Stimulated activated CD4-positive, alpha-beta T cell treated with anti-CD3 and anti-CD28 coated beads, TNF-alpha, amount 100 ng/mL, for 24 hours (primary cell): Measurements from ENCODE around the gene PA2G4.

ENCODE experiments used
- DNase-seq, 3 experiments: peaks; one replicate each; pipeline ENCODE4 v3.0.0-alpha.2; 2020; ENCODE audit warnings: low read depth in 3 of 3

The PA2G4 gene

DNA sequence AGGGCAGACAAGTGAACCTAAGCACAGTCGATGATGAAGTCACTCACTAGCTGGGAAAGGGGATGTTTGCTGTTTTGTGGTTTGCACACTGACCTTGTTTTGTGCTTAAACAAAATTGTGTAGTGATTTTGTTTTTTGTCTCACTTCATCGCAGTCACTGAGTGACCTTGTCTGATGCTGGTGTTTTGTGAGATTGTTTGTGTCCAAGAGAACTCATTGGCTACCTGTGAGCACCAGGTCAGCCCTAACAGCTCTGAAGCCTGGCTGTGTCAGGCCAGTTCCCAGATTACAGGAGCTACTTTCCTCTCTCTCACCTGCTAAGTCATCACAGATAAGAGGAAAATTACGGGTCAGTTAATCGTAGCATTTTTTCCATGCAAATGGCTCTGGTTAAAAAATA lies 19.8 kb downstream of the PA2G4 start:
- DNase-seq, result no peak

DNA sequence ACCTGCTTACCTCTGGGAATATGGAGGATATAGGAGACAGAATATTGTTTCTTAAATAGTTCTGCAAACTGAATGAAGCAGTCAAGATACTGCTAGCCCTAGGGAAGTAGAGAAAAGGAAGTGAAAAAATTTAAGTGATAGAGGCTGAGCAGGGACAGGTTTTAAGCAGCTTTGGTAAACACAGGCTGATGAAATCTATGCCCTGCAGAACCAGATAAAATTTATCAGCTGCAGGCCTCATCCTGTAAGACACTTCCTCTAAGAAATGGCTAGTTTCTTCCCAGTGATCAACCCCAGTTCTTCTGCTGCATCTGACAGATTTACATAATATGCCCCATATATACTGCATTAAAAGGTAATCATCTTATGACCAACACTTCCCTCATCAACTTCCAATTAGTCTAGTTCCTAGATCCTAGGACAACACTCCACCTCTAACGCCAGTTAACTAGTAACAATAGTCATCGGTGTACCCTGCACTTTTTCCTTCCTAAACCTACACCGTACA lies 22.4 kb downstream of the PA2G4 start:
- DNase-seq, result no peak

DNA sequence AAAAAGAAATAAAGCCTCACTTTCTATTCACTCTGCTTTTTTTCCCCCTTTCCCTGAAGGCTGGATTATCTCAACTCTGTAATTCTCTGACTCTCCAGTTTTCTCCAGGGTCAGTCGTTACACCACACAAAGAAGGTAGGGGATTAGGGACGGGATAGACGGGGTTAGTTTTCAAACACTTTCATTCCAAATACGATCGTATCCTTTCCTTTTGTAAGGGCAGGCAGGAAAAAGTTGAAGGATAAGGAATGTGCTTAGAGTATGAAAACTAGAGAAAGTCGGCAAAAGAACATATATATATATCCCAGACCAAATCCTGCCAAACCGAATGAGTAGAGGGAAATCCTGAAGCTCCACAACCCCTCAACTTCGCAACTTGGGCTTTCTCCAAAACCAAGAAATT lies 23.1 kb downstream of the PA2G4 start:
- DNase-seq, result no peak

DNA sequence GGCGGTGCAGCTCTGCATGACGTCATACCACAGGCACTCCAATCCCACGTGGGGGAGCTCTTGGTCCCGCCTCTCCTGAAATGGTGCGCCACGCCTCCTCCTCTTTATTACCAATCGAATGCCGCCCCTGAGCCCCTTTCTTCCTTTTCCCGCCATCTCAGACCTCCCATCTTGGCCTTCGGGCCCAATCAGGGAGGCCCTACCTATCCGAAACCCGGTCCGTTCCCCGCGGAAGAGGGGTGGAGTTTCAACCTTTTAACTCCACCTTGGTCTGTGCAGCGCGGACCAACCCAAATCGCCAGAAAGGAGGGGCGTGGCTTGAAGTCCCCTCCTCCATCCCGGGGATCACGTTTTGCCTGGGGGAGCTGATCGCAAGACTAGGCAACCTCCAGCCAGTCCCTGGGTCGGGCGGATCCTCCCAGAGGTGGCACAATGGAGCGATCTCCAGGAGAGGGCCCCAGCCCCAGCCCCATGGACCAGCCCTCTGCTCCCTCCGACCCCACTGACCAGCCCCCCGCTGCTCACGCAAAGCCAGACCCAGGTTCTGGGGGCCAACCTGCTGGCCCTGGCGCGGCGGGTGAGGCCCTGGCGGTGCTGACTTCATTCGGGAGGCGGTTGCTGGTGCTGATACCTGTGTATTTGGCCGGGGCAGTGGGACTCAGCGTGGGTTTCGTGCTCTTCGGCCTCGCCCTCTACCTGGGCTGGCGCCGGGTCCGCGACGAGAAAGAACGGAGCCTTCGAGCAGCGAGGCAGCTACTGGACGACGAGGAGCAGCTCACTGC lies 23.7 kb downstream of the PA2G4 start, which contains the start of gene ESYT1:
Gene ESYT1, plus strand, starts transcription at position 380 of the 782 bp plus-strand sequence. Its CDS starts 53 bp downstream, at position 433.
- peak; percentile 93 to 97 (median 97) for DNase-seq

DNA sequence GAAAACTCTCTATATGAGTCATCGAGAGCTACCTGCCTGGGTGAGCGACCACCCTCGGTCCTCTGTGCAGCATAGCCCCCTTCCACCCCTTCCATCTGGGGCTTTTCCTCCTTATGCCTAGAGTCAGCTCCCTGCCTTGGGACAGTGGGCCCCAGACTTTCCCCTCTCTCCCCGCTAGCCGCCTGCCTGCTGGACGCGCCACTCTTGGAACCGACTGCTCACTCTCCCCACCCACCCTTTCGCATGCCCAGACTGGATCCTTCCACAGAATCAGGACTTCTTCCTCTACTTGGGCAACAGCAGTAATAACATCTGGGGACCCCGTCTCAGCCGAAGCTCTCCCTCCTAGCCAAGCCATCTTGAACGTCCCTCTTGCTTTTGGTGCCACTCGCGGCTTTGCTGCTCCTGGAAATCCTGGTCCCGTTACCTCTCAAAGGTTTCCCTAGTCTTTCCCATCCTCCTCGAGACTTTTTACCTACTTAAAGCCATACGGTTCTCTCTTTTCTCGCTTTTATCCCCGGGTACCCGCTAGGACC lies 24.4 kb downstream of the PA2G4 start:
- DNase-seq, result no peak

DNA sequence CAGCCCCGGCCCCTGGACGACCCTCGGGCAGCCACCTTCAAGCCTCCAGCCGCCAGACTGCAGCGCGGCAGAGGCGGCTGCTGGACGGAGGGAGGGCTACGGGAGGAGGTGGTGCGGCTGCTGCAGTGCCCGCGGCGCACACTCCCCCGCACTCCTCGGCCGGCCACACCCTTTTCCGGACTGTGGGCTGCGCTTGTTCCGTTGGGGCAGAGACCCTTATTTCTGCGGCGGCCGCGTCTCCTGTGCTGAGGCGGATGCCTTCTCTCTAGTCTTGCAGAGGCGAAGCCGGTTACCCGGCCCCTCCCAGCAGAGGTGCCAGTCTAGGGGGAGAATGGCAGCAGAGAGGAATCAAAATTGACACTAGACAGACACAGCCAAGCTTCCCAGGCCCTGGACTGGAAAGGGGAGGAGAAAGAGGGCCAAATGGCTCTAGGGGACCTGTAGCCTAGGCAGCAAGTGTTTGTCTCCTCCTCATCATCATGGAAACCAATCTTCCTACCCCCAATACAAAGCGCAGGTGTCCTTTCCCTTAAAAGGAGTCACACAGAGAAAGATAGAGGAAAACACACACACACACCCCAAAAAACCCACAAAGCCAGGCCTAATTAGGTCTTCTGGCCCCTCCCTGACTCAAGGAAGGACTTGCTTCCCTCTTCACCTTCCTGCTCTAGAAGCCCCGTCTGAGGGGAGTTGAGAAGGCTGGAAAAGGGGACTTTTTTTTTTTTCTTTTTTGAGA lies 25.0 kb downstream of the PA2G4 start:
- DNase-seq, result peak in 2 of 3 experiments; percentile 44 to 73

DNA sequence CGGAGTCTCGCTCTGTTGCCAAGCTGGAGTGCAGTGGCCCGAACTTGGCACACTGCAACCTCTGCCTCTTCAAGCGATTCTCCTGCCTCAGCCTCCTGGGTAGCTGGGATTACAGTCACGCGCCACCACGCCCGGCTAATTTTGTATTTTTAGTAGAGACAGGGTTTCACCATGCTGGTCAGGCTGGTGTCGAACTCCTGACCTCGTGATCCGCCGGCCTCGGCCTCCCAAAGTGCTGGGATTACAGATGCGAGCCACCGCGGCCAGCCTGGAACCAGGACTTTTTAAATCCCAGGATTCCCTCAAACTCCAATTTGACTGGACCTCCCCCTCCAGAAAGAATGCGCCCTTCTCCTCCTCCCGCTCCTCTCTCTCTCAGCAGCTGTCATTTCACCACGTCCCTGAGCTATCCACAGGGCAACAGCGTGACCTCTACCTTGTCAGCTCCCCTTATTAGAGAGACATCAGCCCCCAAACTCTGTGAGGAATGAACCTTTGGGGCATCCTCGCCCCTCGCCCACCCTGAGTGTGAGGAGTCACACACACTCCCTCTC lies 25.7 kb downstream of the PA2G4 start:
- DNase-seq, result no peak

GRCh38 chr12:56130876-56131275 lies 26.5 kb downstream of the PA2G4 start:
- DNase-seq, result no peak

DNA sequence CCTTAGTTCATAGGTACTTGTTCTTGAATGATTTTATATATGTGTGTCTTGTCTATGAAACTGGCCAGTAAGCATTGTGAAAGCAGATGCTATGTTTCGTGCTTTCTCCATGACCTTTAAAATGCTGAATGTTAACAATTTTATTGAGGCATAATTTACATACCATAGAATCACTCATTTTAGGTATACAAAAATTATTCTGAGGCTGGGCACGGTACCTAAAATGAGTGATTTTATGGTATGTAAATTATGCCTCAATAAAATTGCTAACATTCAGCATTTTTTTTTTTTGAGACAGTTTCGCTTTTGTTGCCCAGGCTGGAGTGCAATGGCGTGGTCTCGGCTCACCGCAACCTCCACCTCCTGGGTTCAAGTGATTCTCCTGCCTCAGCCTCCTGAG lies 30.5 kb downstream of the PA2G4 start:
- no peak for DNase-seq

- DNase-seq, result no peak
These were observed 33.7 kb downstream of the PA2G4 start for GRCh38 chr12:56137853-56138571.

DNA sequence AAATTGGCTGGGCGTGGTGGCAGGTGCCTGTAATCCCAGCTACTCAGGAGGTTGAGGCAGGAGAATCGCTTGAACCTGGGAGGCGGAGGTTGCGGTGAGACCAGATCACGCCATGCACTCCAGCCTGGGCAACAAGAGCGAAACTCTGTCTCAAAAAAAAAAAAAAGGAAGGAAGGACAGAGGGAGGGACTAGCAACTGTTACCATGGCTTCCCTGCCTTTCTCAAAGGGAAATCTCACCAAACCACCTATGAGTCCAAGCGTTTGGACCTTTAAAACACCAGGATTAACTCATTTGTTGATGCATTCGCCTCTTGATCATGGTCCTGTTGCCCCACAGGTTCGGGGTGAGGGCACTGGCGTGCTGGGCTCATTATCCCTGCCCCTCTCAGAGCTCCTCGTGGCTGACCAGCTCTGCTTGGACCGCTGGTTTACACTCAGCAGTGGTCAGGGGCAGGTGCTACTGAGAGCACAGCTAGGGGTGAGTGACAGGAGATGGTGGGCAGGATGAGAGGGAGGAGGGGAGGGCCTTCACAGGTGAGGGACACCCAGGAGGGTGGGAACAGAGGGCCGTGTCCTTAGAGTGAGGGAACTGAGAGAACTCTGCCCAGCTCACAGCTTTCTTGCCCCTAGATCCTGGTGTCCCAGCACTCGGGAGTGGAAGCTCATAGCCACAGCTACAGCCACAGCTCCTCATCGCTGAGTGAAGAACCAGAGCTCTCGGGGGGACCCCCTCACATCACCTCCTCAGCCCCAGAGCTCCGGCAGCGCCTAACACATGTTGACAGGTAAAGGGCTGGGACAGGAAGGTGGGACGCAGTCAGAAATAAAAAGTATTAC lies 37.8 kb downstream of the PA2G4 start:
- no peak for DNase-seq

- no peak for DNase-seq
These were observed 38.9 kb downstream of the PA2G4 start for GRCh38 chr12:56143217-56143616.

- DNase-seq, result no peak
These were observed 39.5 kb downstream of the PA2G4 start for GRCh38 chr12:56143870-56144269.

DNA sequence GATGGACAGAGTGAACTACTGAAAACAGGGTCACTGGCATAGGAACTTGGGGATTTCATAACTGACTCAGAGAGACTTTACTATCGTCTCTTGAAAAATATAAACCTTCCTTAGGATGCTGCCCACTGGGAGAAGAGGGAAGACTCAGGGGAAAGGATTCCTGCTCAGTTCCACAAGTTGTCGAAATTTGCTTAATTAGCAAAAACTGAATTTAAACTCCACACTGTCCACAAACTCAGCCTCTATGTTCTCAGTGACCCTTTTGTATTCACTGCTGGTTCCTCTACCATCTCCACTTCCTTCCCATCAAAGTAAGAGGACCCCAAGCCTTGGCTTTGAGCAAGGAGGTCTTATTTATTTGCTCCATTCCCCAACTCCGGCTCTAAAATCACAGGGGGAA lies 40.9 kb downstream of the PA2G4 start:
- DNase-seq, result no peak

- no peak for DNase-seq
These were observed 42.4 kb downstream of the PA2G4 start for GRCh38 chr12:56146492-56147460.

DNA sequence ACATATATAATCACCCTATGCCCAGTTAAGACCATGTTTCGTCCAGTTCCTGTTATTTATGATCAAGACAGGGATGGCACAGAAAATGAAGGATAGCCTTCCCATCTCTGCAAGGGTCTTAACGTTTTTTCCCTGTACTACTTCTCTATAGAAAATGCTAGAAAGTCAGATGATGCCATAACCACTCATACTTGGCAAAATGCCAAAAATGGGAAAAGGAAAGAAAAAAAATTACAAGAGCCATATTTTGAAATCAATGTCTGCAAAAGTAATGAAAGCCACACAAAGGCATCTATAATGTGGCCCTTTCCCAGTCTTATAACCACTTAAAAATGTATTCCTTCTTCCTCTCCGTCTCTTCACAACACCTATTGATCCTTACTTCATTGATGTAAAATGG lies 46.2 kb downstream of the PA2G4 start:
- no peak for DNase-seq

DNA sequence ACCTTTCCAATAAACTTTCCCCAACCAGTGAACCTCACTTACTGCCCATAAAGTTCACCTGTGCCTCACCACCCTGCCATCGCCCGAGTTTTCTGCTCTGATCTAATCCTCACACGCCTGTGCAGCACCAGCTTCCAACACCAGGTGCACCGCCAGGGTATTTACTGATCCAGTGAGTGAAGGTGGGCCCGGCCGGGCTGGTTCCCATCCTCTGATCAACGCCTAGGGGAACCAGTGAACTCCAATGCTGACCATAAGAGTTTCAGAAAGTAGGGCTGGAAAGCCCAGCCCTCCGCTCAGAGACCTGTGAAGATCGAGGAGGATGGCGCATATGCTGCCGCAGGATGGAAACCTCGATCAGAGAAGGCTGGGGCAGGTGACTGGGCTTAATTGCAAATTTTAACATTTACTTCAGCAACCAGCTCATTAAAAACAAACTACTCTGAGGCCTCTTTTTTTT lies 47.3 kb downstream of the PA2G4 start:
- peak; percentile 41 to 67 (median 64) for DNase-seq

- DNase-seq, result peak; percentile 86 to 95 (median 90)
These were observed 47.9 kb downstream of the PA2G4 start, which contains the start of gene MYL6B for GRCh38 chr12:56152132-56152755. MYL6B (plus strand) TSS chr12:56152587; CDS start chr12:56153919, 1,332 bp downstream.
